MM.1S (cell line): ENCODE data around the gene ALDH5A1.

Source experiments
- CTCF ChIP-seq: fragments of 300-600 bp; sonication (generic); IDR thresholded peaks from 2 replicates; pipeline ENCODE4 v1.5.1; 2016; ENCODE audit warnings: antibody characterized with exemption, low read length, mixed read lengths
- EZH2phosphoT487 ChIP-seq: fragments of 300-600 bp; sonication (generic); IDR thresholded peaks from 2 replicates; pipeline ENCODE4 v1.6.1; 2018; ENCODE audit warnings: antibody characterized with exemption, low read length

DNA sequence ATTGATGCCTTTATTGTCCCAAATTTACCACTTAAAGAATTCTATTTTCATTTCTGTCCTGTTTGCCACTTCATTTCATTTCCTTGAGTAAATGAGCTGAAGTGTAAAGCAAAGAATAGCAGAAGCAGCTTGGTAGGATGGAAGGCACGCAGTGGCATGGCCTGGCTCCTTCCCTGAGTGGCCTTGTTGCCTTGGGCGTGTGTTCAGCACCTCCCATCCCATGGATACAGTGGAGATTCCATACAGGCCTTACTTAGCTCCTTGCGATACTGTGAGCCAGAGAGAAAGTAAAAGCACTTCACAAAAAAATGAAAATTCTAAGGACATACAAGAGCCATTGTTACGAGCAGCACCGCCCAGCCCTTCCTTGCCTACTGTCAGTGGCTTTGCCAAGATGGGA lies 39.6 kb downstream of the ALDH5A1 start:
- TF ChIP-seq CTCF (no peak), EZH2phosphoT487 (no peak)
